Measurements from ENCODE around the gene CSTPP1.

GRCh38 chr11:47136921-47137320 is 200.4 kb downstream of the CSTPP1 start:
- TF ChIP-seq CTCF (IDR thresholded peaks at IDR 0.05; ENCODE audit: low read length) = no peak
- no peak for TF ChIP-seq EZH2 (IDR thresholded peaks at IDR 0.05; ENCODE audit: borderline replicate concordance, low read length)

Measured in OCI-LY1 (cell line).